Amniotic stem cell (primary cell): ENCODE results near the gene IBTK.
"Not testable (repeated sequence)": the region's sequence is repeated elsewhere in the genome, so short reads cannot be mapped to it uniquely, and the experiment has no call there.

Experiments
- DNase-seq: peaks from one replicate; lab custom pipeline; 2025; lab: John Stamatoyannopoulos, UW

IBTK gene

GRCh38 chr6:82246802-82247504 lies 591 bp downstream of the IBTK start:
- no peak for DNase-seq

GRCh38 chr6:82246370-82246769 lies 1.2 kb downstream of the IBTK start:
- no peak for DNase-seq

GRCh38 chr6:82245376-82245775 lies 2.2 kb downstream of the IBTK start:
- no peak for DNase-seq

DNA sequence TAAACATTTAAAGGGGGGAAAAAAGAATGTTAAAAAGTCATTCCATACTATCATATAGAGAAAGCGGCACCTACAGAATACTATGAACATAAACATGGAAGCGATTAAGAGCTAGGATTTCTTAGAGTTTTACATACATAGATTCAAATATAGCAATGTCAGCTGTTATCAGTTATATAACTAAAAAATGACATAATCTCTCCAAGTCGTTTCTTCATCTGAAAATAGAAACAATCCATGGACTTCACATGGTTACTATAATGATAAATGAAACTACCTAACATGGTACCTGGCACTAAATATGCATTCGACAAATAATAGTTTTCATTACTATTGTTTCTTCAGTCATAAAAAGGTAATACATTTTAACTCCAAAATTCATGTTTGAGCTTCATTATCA lies 3.7 kb downstream of the IBTK start:
- DNase-seq = no peak

- no peak for DNase-seq
Observed at GRCh38 chr6:82240186-82240585, 7.4 kb downstream of the IBTK start.

- DNase-seq = no peak
Observed at GRCh38 chr6:82239597-82239996, 7.9 kb downstream of the IBTK start.

- no peak for DNase-seq
Observed at GRCh38 chr6:82237013-82237412, 10.5 kb downstream of the IBTK start.

DNA sequence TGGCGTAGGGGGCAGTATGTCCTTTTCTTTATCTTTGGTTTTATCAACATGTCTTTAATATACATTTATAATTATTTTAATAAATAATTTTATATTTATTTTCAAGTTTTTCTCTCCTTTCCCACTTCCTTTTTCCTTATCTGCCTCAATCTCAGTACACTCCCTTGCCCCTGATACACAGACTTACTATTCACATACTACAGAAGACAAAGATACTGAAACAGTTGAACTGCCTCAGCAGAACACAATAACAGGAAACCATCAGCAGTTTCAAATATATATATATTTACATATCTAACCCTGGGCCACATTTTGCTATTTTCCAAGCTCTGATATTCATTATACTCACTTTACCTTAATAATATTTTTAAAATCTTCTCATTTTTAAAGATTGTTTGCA lies 19.8 kb downstream of the IBTK start:
- no peak for DNase-seq

GRCh38 chr6:82220167-82220566 lies 27.4 kb downstream of the IBTK start:
- DNase-seq = no peak

DNA sequence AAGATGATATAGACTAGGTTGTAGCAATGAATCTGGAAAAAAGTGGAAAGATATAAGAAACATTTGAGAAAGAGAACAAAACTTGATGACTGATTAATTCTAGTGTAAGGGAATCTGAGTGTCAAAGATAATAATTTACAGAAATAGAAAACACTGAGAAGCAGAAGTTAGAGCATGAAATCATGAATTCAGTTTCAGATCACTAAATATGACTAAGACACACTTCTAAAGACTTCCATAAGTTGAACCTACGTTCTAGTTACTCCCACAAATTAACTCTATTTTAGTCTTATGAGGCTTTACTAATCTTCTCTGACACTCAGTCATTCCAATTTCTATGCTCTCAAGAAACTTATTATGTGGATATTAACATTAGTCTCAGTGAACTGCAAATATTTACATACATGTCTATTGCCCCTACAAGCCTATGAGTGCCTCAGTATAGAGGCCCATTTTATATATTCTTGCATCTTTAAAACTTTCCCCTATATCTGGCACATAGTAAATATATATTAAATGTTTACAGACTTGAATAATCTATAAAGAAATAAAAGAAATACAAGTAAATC lies 30.4 kb downstream of the IBTK start:
- no peak for DNase-seq

DNA sequence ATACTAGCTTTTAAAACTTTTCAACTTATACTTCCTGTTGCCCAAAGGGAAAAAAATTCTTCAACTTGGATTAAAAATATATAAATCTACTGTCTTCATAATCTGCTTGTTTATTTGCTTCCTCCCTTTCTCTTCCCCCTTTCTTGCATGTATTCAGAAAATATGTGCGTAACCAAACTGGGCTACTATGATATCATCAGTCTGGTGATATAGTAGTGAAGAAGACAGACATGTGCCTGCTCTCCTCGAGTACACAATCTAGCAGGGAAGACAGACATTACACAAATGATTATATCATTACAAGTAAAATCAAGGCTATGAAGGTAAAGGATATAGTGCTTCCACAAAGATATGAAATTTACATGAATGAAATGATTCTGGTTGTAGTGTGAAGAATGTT lies 31.0 kb downstream of the IBTK start:
- DNase-seq = no peak

DNA sequence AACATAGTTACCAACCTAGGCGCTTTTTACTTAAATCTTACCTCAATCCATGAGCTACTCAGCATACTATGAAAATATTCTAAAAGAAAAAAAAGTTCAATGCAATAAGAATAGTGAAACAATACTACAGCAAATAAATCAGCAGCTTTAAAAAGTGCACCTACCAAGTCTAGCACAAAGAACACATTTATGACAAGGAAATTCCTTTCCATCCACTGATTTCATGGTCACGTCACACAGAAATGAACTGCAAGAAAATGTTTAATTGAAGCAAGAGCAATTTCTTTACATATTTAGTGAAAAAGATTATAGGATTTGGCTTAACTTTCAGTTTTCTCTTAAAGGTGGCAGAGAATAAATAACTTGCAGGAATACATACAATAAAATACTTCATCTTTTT lies 36.2 kb downstream of the IBTK start:
- DNase-seq = no peak

GRCh38 chr6:82208913-82209312 lies 38.6 kb downstream of the IBTK start:
- no peak for DNase-seq

- DNase-seq = no peak
Observed at GRCh38 chr6:82205930-82206392, 41.6 kb downstream of the IBTK start.

DNA sequence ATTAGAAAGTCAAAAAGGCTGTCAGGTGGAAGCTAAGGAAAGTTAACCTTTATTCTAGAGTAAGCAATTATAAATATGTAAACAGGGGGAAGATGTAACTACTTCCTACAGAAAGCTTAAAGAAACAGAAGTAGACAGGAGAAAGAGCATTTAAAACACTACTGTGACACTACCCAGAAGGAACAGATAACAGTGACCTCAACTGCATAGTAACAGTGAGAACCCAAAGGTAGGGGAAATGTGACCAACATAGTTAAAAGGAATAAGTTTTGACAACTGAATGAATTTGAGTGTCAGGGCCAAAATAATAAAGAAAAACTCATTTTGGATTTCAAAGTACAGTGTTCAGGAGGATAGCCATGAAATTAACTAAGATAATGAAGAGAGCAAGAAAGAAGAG lies 43.5 kb downstream of the IBTK start:
- DNase-seq = no peak

DNA sequence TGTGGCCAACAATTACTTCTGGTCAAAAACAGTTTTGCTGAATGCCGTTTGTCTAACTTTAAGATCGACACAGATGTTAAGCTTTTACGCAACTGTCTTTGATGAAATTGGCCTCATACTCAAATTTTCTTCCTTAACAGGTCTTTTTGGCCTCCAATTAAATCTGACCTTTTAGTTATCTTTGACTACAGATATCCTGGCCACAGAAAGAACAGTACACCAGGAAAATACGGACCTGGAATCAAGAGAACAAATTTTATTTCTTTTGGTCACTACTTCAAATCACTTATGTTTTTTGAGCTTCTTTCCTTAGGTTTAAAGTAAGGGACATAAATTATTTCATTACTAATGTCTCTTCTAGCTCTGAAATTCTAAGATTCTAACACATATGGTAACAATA lies 49.8 kb downstream of the IBTK start:
- no peak for DNase-seq

DNA sequence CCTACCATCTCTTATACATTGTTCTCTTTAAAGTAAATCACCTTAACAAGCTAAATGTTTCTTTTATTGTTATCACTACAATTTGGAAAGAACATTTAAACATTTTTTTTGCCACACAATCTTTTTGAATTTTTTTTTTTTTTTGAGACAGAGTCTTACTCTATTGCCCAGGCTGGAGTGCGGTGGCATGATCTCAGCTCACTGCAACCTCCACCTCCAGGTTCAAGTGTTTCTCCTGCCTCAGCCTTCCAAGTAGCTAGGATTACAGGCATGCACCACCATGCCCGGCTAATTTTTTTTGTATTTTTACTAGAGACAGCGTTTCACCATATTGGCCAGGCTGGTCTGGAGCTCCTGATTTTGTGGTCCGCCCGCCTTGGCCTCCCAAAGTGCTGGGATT lies 50.3 kb downstream of the IBTK start:
- not testable (repeated sequence) for DNase-seq

- no peak for DNase-seq
Observed at GRCh38 chr6:82196161-82196560, 51.4 kb downstream of the IBTK start.

GRCh38 chr6:82195619-82196018 lies 51.9 kb downstream of the IBTK start:
- no peak for DNase-seq

DNA sequence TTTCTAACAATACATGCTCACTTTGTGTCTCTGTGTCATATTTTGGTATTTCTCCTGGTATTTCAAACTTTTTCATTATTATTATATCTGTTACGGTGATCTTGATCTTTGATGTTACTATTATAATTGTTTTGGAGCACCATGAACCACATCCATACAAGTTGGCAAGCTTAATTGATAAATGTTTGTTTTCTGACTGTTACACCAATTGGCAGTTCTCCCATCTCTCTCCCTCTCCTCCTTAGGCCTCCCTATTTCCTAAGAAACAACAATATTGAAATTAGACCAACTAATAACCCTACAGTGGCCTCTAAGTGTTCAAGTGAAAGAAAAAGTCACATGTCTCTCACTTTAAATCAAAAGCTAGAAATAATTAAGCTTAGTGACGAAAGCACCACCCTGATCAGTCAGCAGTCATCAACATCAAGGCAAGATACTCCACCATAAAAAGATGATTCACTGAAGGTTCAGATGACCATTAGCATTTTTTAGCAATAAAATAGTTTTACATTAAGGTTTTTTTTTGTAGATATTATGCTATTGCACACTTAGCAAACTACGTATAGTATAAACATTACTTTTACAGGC lies 61.5 kb downstream of the IBTK start:
- no peak for DNase-seq

GRCh38 chr6:82183642-82184282 lies 63.8 kb downstream of the IBTK start:
- no peak for DNase-seq

GRCh38 chr6:82182756-82183155 lies 64.8 kb downstream of the IBTK start:
- peak; percentile 18 for DNase-seq

GRCh38 chr6:82179415-82179814 lies 68.1 kb downstream of the IBTK start:
- DNase-seq = no peak
